ENCODE measurements around the gene ADAM10.

ADAM10 gene

DNA sequence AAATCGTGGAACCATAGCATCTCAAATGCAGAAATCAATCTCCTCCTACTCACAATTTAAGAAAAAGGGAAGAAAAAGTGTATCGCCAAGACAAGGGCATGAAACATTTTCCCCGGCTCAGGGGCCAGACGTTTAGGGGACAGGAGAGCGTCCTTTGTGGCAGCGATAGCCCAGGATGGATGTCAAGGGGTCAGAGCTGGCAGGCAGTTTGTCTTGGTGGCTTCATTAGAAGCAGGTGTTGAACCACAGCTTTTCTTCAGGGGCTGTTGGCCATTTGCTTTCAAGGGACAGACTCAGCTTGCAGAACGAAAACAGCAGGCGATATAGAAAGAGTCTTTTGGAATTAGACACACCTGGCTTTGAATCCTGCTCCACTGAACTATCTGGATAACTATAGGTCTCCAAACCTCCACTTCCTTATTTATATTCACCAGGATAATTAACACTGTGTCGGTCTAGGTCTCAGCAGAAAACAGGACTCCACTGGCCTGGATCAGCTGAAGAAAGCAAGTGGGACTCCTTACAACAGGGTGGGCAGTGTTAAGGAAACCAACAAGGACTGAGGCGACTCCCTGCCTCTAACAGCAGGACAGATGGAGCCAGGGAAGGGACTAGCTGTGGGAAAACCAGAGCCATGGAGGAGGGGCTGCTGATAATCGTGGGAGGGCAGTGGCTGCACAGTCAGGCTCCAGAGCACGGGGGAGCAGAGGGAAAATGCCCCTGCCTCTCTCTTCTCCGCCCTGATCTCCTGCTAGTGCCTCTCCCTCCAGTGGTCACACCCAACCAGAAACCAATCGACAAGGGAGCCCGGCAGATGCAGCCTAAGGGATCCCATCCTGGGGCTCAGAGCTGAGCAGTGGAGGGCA is 194.1 kb downstream of the ADAM10 start (continued):
- TF ChIP-seq, protein P1, sequence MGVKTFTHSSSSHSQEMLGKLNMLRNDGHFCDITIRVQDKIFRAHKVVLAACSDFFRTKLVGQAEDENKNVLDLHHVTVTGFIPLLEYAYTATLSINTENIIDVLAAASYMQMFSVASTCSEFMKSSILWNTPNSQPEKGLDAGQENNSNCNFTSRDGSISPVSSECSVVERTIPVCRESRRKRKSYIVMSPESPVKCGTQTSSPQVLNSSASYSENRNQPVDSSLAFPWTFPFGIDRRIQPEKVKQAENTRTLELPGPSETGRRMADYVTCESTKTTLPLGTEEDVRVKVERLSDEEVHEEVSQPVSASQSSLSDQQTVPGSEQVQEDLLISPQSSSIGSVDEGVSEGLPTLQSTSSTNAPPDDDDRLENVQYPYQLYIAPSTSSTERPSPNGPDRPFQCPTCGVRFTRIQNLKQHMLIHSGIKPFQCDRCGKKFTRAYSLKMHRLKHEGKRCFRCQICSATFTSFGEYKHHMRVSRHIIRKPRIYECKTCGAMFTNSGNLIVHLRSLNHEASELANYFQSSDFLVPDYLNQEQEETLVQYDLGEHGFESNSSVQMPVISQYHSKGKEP (tag by site-specific recombination; IDR thresholded peaks at IDR 0.05) = no peak

- Histone ChIP-seq H3K36me3 (ENCODE audit: control insufficient read depth in 2 of 2, insufficient read depth in 1 of 2, low read length in 2 of 2) (no peaks in the 10 kb centered on the region), H3K27ac (ENCODE audit: extremely low read depth, low read depth, low read length) (no peak overlapping the region), H3K4me3 (ENCODE audit: low read depth, low read length) (no peak overlapping the region), H3K9me3 (ENCODE audit: control insufficient read depth, insufficient read depth, low read depth, low read length) (no peaks in the 10 kb centered on the region), H3K4me1 (ENCODE audit: control insufficient read depth, insufficient read depth, low read length) (no peaks in the 10 kb centered on the region)
- CTCF ChIA-PET = interaction anchor here (0.6 kb wide), 1 partner anchor 32 kb away, joined by 4 read pairs; no protein-coding TSS in a partner anchor
- TF ChIP-seq, protein P2, sequence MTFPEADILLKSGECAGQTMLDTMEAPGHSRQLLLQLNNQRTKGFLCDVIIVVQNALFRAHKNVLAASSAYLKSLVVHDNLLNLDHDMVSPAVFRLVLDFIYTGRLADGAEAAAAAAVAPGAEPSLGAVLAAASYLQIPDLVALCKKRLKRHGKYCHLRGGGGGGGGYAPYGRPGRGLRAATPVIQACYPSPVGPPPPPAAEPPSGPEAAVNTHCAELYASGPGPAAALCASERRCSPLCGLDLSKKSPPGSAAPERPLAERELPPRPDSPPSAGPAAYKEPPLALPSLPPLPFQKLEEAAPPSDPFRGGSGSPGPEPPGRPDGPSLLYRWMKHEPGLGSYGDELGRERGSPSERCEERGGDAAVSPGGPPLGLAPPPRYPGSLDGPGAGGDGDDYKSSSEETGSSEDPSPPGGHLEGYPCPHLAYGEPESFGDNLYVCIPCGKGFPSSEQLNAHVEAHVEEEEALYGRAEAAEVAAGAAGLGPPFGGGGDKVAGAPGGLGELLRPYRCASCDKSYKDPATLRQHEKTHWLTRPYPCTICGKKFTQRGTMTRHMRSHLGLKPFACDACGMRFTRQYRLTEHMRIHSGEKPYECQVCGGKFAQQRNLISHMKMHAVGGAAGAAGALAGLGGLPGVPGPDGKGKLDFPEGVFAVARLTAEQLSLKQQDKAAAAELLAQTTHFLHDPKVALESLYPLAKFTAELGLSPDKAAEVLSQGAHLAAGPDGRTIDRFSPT (tag by site-specific recombination; IDR thresholded peaks at IDR 0.05) = no peak
- TF ChIP-seq, protein P3, sequence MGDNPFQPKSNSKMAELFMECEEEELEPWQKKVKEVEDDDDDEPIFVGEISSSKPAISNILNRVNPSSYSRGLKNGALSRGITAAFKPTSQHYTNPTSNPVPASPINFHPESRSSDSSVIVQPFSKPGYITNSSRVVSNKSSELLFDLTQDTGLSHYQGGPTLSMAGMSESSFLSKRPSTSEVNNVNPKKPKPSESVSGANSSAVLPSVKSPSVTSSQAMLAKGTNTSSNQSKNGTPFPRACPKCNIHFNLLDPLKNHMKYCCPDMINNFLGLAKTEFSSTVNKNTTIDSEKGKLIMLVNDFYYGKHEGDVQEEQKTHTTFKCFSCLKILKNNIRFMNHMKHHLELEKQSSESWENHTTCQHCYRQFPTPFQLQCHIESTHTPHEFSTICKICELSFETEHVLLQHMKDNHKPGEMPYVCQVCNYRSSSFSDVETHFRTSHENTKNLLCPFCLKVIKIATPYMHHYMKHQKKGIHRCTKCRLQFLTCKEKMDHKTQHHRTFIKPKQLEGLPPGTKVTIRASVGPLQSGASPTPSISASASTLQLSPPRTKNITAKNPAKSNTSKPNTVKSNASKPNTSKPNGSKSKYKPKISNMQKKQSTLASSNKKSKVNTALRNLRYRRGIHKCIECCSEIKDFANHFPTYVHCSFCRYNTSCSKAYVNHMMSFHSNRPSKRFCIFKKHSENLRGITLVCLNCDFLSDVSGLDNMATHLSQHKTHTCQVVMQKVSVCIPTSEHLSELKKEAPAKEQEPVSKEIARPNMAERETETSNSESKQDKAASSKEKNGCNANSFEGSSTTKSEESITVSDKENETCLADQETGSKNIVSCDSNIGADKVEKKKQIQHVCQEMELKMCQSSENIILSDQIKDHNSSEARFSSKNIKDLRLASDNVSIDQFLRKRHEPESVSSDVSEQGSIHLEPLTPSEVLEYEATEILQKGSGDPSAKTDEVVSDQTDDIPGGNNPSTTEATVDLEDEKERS (tag by site-specific recombination; IDR thresholded peaks at IDR 0.05) = no peak
- TF ChIP-seq ZNF175 (tag by site-specific recombination; IDR thresholded peaks at IDR 0.05) = no peak
- TF ChIP-seq ZNF324 (tag by site-specific recombination; IDR thresholded peaks at IDR 0.05) = no peak
- no peak for TF ChIP-seq ZNF292 (tag by site-specific recombination; IDR thresholded peaks at IDR 0.05; ENCODE audit: borderline replicate concordance, low read depth)
- no peak for TF ChIP-seq ZNF433 (tag by site-specific recombination; IDR thresholded peaks at IDR 0.05; ENCODE audit: low read depth)
- TF ChIP-seq KLF16 (tag by site-specific recombination; IDR thresholded peaks at IDR 0.05) = no peak
- TF ChIP-seq ZNF311 (tag by site-specific recombination; IDR thresholded peaks at IDR 0.05; ENCODE audit: borderline replicate concordance) = no peak
- no peak for TF ChIP-seq ZNF558 (tag by site-specific recombination; IDR thresholded peaks at IDR 0.05)
- TF ChIP-seq ZNF626 (tag by site-specific recombination; IDR thresholded peaks at IDR 0.05) = no peak
- no peak for TF ChIP-seq OVOL3 (tag by site-specific recombination; IDR thresholded peaks at IDR 0.05)
- no peak for TF ChIP-seq ZNF133 (tag by site-specific recombination; IDR thresholded peaks at IDR 0.05)
- TF ChIP-seq ZBTB6 (tag by site-specific recombination; IDR thresholded peaks at IDR 0.05) = no peak
- TF ChIP-seq ZNF19 (tag by site-specific recombination; IDR thresholded peaks at IDR 0.05; ENCODE audit: low read depth) = no peak
- TF ChIP-seq REPIN1 (tag by site-specific recombination; IDR thresholded peaks at IDR 0.05; ENCODE audit: low read depth) = no peak
- TF ChIP-seq ZNF658 (tag by site-specific recombination; IDR thresholded peaks at IDR 0.05) = no peak
- TF ChIP-seq ZNF747 (tag by site-specific recombination; IDR thresholded peaks at IDR 0.05) = no peak
- TF ChIP-seq ZBTB1 (tag by site-specific recombination; IDR thresholded peaks at IDR 0.05) = no peak
- TF ChIP-seq, protein P4, sequence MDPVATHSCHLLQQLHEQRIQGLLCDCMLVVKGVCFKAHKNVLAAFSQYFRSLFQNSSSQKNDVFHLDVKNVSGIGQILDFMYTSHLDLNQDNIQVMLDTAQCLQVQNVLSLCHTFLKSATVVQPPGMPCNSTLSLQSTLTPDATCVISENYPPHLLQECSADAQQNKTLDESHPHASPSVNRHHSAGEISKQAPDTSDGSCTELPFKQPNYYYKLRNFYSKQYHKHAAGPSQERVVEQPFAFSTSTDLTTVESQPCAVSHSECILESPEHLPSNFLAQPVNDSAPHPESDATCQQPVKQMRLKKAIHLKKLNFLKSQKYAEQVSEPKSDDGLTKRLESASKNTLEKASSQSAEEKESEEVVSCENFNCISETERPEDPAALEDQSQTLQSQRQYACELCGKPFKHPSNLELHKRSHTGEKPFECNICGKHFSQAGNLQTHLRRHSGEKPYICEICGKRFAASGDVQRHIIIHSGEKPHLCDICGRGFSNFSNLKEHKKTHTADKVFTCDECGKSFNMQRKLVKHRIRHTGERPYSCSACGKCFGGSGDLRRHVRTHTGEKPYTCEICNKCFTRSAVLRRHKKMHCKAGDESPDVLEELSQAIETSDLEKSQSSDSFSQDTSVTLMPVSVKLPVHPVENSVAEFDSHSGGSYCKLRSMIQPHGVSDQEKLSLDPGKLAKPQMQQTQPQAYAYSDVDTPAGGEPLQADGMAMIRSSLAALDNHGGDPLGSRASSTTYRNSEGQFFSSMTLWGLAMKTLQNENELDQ (tag by site-specific recombination; IDR thresholded peaks at IDR 0.05; ENCODE audit: low read depth) = no peak
- POLR2A ChIA-PET = no interaction called here
These were observed 194.7 kb downstream of the ADAM10 start for GRCh38 chr15:58554758-58555157.

All from HEK293 (cell line).